ENCODE data around the gene CEL. TPM values are rescaled to one million over a fixed set of nuclear protein-coding genes. Genes with fewer than 3 reads are reported as not detected.
A peak's percentile ranks its signal among the peaks of the same experiment; 100 is the strongest.

The CEL gene
- total RNA-seq, 2 donors from 2014 or later, result 8,438 to 9,209 TPM

DNA sequence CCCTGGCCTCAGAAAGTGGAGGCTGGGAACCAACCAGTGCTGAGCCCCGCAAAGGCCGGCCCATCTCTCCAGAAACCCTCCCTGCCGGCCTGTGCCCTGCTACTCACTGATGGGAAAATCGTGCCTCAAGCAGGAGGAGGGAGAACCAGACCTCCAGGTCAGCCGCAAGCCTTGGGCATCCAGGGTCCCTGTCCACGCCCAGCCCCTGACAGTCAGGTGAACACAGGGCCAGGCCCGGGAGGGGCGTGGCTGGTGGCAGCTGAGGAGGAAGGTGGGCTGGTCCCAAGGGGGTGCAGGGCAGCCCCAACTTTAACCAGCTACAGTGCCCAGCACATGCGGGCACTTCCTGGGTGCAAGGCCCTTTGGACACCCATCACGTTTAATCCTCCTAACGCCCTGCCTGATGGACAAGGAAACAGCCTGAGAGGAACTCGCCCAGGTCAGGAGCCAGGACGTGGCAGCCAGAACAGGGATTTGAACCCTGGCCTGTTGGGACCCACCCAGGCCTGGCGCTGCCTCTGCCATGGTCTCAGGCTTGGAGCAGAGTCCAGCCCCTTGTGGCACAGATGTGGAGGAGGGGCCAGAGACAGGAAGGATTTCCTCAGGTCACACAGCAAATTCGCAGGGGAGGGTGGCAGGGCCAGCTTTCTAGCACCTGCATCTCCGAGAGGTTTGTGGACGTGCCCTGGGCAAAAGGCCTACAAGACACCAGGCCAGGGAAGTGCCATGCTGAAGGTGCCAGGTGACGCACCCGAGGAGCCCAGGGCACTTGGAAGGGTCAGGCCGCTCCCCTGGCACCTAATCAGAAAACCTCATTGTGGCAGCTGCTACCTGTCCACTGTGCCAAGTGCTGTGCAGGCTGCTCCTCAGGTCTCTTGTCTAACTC, 54.8 kb downstream of the CEL start:
- 65 to 81% methylated on average over 13 to 20 of the region's 20 CpGs for WGBS, 2 donors
- Histone ChIP-seq H3K27me3 (no peaks in the 10 kb centered on the region), H3K27ac (peak overlapping the region in 2 of 4 donors; percentile 65 to 90), H3K9me3 (no peaks in the 10 kb centered on the region), H3K4me1 (peaks cover 80% of the 10 kb centered on the region), H3K36me3 (replicated peaks in 1 of 2; ENCODE audit: insufficient read depth in 1 of 2, low read depth in 2 of 2) (no peaks in the 10 kb centered on the region), H3K4me3 (no peak overlapping the region)
- intact Hi-C loops (cut with DNase I), result no loop called here
- DNase-seq, result peak in 1 of 4 donors; percentile 81
- TF ChIP-seq POLR2A (IDR thresholded peaks at IDR 0.05) (no peak), CTCF (IDR thresholded peaks at IDR 0.05) (no peak)
- ATAC-seq, result no peak

GRCh38 chr9:133117271-133118178, 55.7 kb downstream of the CEL start:
- 21 to 51% methylated on average over 4 to 18 of the region's 18 CpGs for WGBS, 2 donors
- TF ChIP-seq CTCF (IDR thresholded peaks at IDR 0.05) (peak in 4 of 7 experiments; percentile 25 to 37 (median 35)), POLR2A (IDR thresholded peaks at IDR 0.05) (peak in 1 of 3 donors; percentile 11)
- peaks cover 81% of the 10 kb centered on the region for H3K4me1 ChIP-seq
- H3K27me3 ChIP-seq, result no peaks in the 10 kb centered on the region
- no peak overlapping the region for H3K4me3 ChIP-seq
- ATAC-seq (peak; percentile 27), DNase-seq (peak; percentile 80 to 92 (median 88))
- H3K27ac ChIP-seq, result peak overlapping the region; percentile 30 to 90 (median 49)
- H3K9me3 ChIP-seq, result no peaks in the 10 kb centered on the region
- no peaks in the 10 kb centered on the region for H3K36me3 ChIP-seq (replicated peaks in 1 of 2; ENCODE audit: insufficient read depth in 1 of 2, low read depth in 2 of 2)
- intact Hi-C loops (cut with DNase I), result no loop called here

DNA sequence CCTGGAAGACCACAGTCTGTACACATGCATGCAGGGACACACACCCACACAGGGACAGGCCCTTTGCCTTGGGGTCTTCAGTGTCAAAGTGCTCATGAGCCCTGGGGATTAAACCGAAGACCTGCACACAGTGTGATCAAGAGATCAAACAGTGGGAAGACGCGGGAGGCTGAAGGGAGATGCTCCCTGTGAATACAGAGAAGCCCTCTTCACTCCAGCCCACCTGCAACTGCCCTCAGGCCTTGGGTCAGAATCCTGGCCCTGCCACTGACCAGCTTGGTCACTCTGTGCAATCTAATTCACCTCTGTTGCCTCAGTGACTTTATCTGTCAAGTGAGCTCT, 56.4 kb downstream of the CEL start:
- ATAC-seq (no peak), DNase-seq (no peak)
- intact Hi-C loops (cut with DNase I), result no loop called here
- Histone ChIP-seq H3K27ac (peak overlapping the region in 3 of 4 donors; percentile 33 to 90 (median 65)), H3K4me3 (no peak overlapping the region), H3K27me3 (no peaks in the 10 kb centered on the region), H3K9me3 (no peaks in the 10 kb centered on the region), H3K4me1 (peaks cover 75% of the 10 kb centered on the region), H3K36me3 (replicated peaks in 1 of 2; ENCODE audit: insufficient read depth in 1 of 2, low read depth in 2 of 2) (no peaks in the 10 kb centered on the region)
- TF ChIP-seq POLR2A (IDR thresholded peaks at IDR 0.05) (no peak), CTCF (IDR thresholded peaks at IDR 0.05) (no peak)
- WGBS, 2 donors, result 73 to 86% methylated on average over 3 of the region's 3 CpGs

- no peak overlapping the region for H3K4me3 ChIP-seq
- intact Hi-C loops (cut with DNase I), result no loop called here
- peak overlapping the region in 3 of 4 donors; percentile 27 to 90 (median 65) for H3K27ac ChIP-seq
- peaks cover 71% of the 10 kb centered on the region for H3K4me1 ChIP-seq
- DNase-seq (no peak), ATAC-seq (no peak)
- H3K36me3 ChIP-seq (replicated peaks in 1 of 2; ENCODE audit: insufficient read depth in 1 of 2, low read depth in 2 of 2), result no peaks in the 10 kb centered on the region
- WGBS, 2 donors, result 76 to 78% methylated on average over 1 to 3 of the region's 3 CpGs
- no peak for TF ChIP-seq POLR2A (IDR thresholded peaks at IDR 0.05)
- no peak for TF ChIP-seq CTCF (IDR thresholded peaks at IDR 0.05)
- H3K9me3 ChIP-seq, result no peaks in the 10 kb centered on the region
- no peaks in the 10 kb centered on the region for H3K27me3 ChIP-seq
Measured at GRCh38 chr9:133118568-133118967, 56.8 kb downstream of the CEL start.
